Psoas muscle (tissue), 8 donors: Measurements from ENCODE around the gene GAS2L1. TPM values are rescaled to one million over a fixed set of nuclear protein-coding genes. Genes with fewer than 3 reads are reported as not detected.
A peak's percentile ranks its signal among the peaks of the same experiment; 100 is the strongest.

Experiments
- ATAC-seq, 4 donors: fragments of 200-7000 bp; cut with Tn5 transposase; one replicate each; pipeline ENCODE4 v1.9.1; 2020; ENCODE audit warnings: moderate library complexity in 3 of 4, mild to moderate bottlenecking in 2 of 4
- DNase-seq, 2 donors: peaks; one replicate each; pipeline ENCODE4 v3.0.0-alpha.2; 2020
- H3K27ac ChIP-seq: fragments of 200-600 bp; one replicate; pipeline ENCODE4 v1.8.0; 2022
- H3K27me3 ChIP-seq, 3 donors: fragments of 200-600 bp in 1 of 3; one replicate each; pipeline versions ENCODE4 v1.6.1 to v1.8.0; 2013 to 2022; ENCODE audit warnings: low read length in 2 of 3, mild to moderate bottlenecking in 2 of 3, moderate library complexity in 1 of 3; ENCODE audit not compliant: insufficient read depth in 3 of 3
- H3K36me3 ChIP-seq, 2 donors: fragments of 200-600 bp in 1 of 2; one replicate each; pipeline versions ENCODE4 v1.6.1 to v1.8.0; 2013 to 2022; ENCODE audit warnings: low read depth in 1 of 2, mild to moderate bottlenecking in 1 of 2, moderate library complexity in 1 of 2; ENCODE audit not compliant: insufficient read depth in 1 of 2
- H3K4me1 ChIP-seq: fragments of 200-600 bp; one replicate; pipeline ENCODE4 v1.8.0; 2022
- H3K4me3 ChIP-seq: fragments of 200-600 bp; one replicate; pipeline ENCODE4 v1.8.0; 2022; ENCODE audit warnings: mild to moderate bottlenecking
- H3K9me3 ChIP-seq: fragments of 200-600 bp; one replicate; pipeline ENCODE4 v1.8.0; 2022
- CTCF ChIP-seq: fragments of 200-600 bp; IDR thresholded peaks from one replicate; pipeline ENCODE4 v1.8.0; 2022; ENCODE audit warnings: antibody characterized with exemption
- WGBS, 3 donors: extraction: QIAGEN DNeasy Blood & Tissue Kit; methylation state at CpG; one replicate each; pipeline versions ENCODE4 v1.1.6 to v1.1.7; 2013; 5-methylcytosine and 5-hydroxymethylcytosine counted together
- intact Hi-C, 2 donors: fragments of 100-400 bp; cut with DNase I; formaldehyde crosslinking; loops; one replicate each; pipeline versions ENCODE4 v1.11.0 to v1.14.2; 2022
- polyA plus RNA-seq, 3 donors: library from polyadenylated mRNA; stranded (reverse); fragments of 200-250 nt; gene quantifications; one replicate each; pipeline ENCODE4 v1.2.3, GENCODE V29; 2013
- total RNA-seq, 4 donors: library from RNA; stranded (reverse); fragmentation: NEBNext Ultra II Directional in 2 of 4; extraction: Animal tissue kit (Norgen Biotek cat#: 25700) in 2 of 4; gene quantifications; one replicate each; pipeline versions ENCODE4 v1.2.1 to v1.2.4, GENCODE V29; 2021 to 2023
- donor health status: healthy with polysubstance abuse.
- donor health status: DM: no; HTN: no; CAD: no; lungs with moderate emphysema.
- donor health status: Bipolar disorder and iron deficiency.
- donor health status: healthy.
- donor health status: DM: yes; HTN: yes; CAD: no.
- donor health status: DM: no; HTN: no; CAD: no.
- donor health status: DM: no; HTN: no; CAD: no.
- donor health status: DM: yes; HTN: yes; CAD: no.

GAS2L1 gene
- total and polyA plus RNA-seq, 7 donors: 4.6 to 19.8 (median 5.2) TPM

GRCh38 chr22:29268511-29269229 lies 37.8 kb upstream of the GAS2L1 start:
- H3K9me3 ChIP-seq: no peaks in the 10 kb centered on the region
- no peak for TF ChIP-seq CTCF
- DNase-seq (peak; percentile 81 to 89), ATAC-seq (peak; percentile 59 to 72 (median 69))
- peaks cover 0 to 44% of the 10 kb centered on the region in 2 donors for H3K36me3 ChIP-seq
- H3K4me1 ChIP-seq: peaks cover 53% of the 10 kb centered on the region
- peak overlapping the region; percentile 100 for H3K27ac ChIP-seq
- WGBS, 3 donors: 0% methylated on average over 33 to 51 of the region's 51 CpGs
- peak overlapping the region; percentile 94 for H3K4me3 ChIP-seq
- H3K27me3 ChIP-seq: no peaks in the 10 kb centered on the region
- intact Hi-C loops: loop anchor here in 1 of 2 donors (5.0 kb wide), 1 partner anchor 39 kb away; the partner anchor contains the start of gene GAS2L1

- peaks cover 53% of the 10 kb centered on the region for H3K4me1 ChIP-seq
- H3K27me3 ChIP-seq: no peaks in the 10 kb centered on the region
- WGBS, 3 donors: 1 to 2% (median 1%) methylated on average over 14 of the region's 14 CpGs
- no peaks in the 10 kb centered on the region for H3K9me3 ChIP-seq
- no peak for TF ChIP-seq CTCF
- DNase-seq (no peak), ATAC-seq (no peak)
- peaks cover 3 to 45% of the 10 kb centered on the region in 2 donors for H3K36me3 ChIP-seq
- peak overlapping the region; percentile 94 for H3K4me3 ChIP-seq
- peak overlapping the region; percentile 100 for H3K27ac ChIP-seq
- intact Hi-C loops: loop anchor here in 1 of 2 donors (5.0 kb wide), 1 partner anchor 38 kb away; the partner anchor contains the start of gene GAS2L1
Observed at GRCh38 chr22:29269230-29269604, 37.2 kb upstream of the GAS2L1 start.

GRCh38 chr22:29269731-29270474 lies 36.5 kb upstream of the GAS2L1 start:
- intact Hi-C loops: loop anchor here in 1 of 2 donors (5.0 kb wide), 1 partner anchor 37 kb away; the partner anchor contains the start of gene GAS2L1
- DNase-seq (no peak), ATAC-seq (no peak)
- Histone ChIP-seq H3K36me3 (peaks cover 6 to 45% of the 10 kb centered on the region in 2 donors), H3K27ac (peak overlapping the region; percentile 44), H3K27me3 (no peaks in the 10 kb centered on the region), H3K4me3 (peak overlapping the region; percentile 94), H3K4me1 (peaks cover 58% of the 10 kb centered on the region), H3K9me3 (no peaks in the 10 kb centered on the region)
- WGBS, 3 donors: 9 to 14% (median 9%) methylated on average over 13 of the region's 13 CpGs
- no peak for TF ChIP-seq CTCF

GRCh38 chr22:29270475-29271271 lies 35.8 kb upstream of the GAS2L1 start:
- Histone ChIP-seq H3K4me3 (peak overlapping the region; percentile 94), H3K27ac (peak overlapping the region; percentile 44), H3K36me3 (peaks cover 6 to 45% of the 10 kb centered on the region in 2 donors), H3K27me3 (no peaks in the 10 kb centered on the region), H3K9me3 (no peaks in the 10 kb centered on the region), H3K4me1 (peaks cover 66% of the 10 kb centered on the region)
- DNase-seq (no peak), ATAC-seq (no peak)
- intact Hi-C loops: no loop called here
- WGBS, 3 donors: 8 to 20% (median 12%) methylated on average over 9 of the region's 9 CpGs
- TF ChIP-seq CTCF: no peak
